ENCODE results near the gene EIF2B4.
A peak's percentile ranks its signal among the peaks of the same experiment; 100 is the strongest.

Gene EIF2B4

GRCh38 chr2:27380626-27381545, 10.7 kb upstream of the EIF2B4 start, which contains the start of gene ZNF513:
TSS of gene ZNF513 (minus strand) at chr2:27380734. CDS start at chr2:27380526, 208 bp downstream.
- peak; percentile 84 to 85 for DNase-seq

GRCh38 chr2:27379836-27380625, 9.9 kb upstream of the EIF2B4 start:
- TF ChIP-seq GATA1 (IDR thresholded peaks at IDR 0.05; ENCODE audit: low read depth, low read length): no peak
- TF ChIP-seq POLR2A (IDR thresholded peaks at IDR 0.05; ENCODE audit: low read length): no peak
- DNase-seq: peak; percentile 59 to 83

More at GRCh38 chr2:27380626-27381545, 10.7 kb upstream of the EIF2B4 start, which contains the start of gene ZNF513:
- TF ChIP-seq POLR2A (IDR thresholded peaks at IDR 0.05; ENCODE audit: low read length): peak; percentile 69
- TF ChIP-seq GATA1 (IDR thresholded peaks at IDR 0.05; ENCODE audit: low read depth, low read length): no peak

- TF ChIP-seq POLR2A (IDR thresholded peaks at IDR 0.05; ENCODE audit: low read length) (no peak), GATA1 (IDR thresholded peaks at IDR 0.05; ENCODE audit: low read depth, low read length) (no peak)
These were observed 9.3 kb upstream of the EIF2B4 start for GRCh38 chr2:27379383-27379835.

DNA sequence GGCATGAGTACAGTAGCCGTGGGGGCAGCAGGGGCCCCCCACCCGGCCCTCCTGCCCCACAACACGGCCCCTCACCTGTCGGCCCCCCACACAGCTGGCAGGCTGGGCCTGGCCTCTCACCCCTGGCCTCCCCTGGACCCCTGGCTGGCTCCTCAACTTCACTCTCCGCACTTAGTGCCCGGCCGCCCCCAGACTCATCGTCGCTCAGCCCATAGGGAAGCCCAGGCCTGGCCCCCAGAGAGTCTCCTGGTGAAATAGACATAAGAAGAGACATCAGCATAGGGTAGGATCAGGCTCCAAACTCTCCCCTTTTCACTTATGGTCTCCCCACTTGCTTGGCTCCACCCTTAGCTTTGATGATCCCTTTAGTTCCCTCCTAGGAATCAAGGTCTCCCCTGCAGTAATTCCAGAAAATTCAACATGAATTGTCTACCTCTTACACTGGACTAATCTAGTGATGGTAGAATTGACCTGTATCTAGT, 8.7 kb upstream of the EIF2B4 start:
- DNase-seq: no peak
- TF ChIP-seq POLR2A (IDR thresholded peaks at IDR 0.05; ENCODE audit: low read length) (no peak), GATA1 (IDR thresholded peaks at IDR 0.05; ENCODE audit: low read depth, low read length) (no peak)

More at GRCh38 chr2:27379383-27379835, 9.3 kb upstream of the EIF2B4 start:
- DNase-seq: peak; percentile 46 to 59

GRCh38 chr2:27378096-27378808, 8.1 kb upstream of the EIF2B4 start:
- no peak for DNase-seq
- no peak for TF ChIP-seq GATA1 (IDR thresholded peaks at IDR 0.05; ENCODE audit: low read depth, low read length)
- TF ChIP-seq POLR2A (IDR thresholded peaks at IDR 0.05; ENCODE audit: low read length): peak; percentile 22

DNA sequence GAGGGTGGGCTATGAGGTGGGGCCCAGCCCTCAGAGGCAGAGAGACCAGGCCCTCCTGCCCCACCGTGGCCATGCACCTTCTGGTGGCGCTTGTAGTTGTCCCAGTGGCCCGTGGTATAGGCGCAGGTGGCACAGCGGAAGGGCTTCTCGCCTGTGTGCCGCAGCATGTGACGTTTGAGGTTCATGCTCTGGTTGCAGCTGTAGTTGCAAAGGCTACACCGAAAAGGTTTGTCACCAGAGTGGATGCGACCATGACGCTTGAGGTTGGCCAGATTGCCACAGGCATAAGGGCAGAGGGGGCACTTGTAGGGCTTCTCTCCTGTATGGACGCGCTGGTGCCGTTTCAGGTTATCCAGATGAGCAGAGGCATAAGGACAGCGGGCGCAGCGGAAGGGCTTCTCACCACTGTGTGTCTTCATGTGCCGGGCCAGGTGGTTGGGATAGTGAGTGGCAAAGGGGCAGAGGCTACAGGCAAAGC, 7.5 kb upstream of the EIF2B4 start:
- no peak for DNase-seq
- TF ChIP-seq GATA1 (IDR thresholded peaks at IDR 0.05; ENCODE audit: low read depth, low read length) (no peak), POLR2A (IDR thresholded peaks at IDR 0.05; ENCODE audit: low read length) (peak; percentile 23)

- TF ChIP-seq POLR2A (IDR thresholded peaks at IDR 0.05; ENCODE audit: low read length): no peak
- no peak for TF ChIP-seq GATA1 (IDR thresholded peaks at IDR 0.05; ENCODE audit: low read depth, low read length)
- DNase-seq: no peak
These were observed 6.9 kb upstream of the EIF2B4 start for GRCh38 chr2:27376866-27377617.

DNA sequence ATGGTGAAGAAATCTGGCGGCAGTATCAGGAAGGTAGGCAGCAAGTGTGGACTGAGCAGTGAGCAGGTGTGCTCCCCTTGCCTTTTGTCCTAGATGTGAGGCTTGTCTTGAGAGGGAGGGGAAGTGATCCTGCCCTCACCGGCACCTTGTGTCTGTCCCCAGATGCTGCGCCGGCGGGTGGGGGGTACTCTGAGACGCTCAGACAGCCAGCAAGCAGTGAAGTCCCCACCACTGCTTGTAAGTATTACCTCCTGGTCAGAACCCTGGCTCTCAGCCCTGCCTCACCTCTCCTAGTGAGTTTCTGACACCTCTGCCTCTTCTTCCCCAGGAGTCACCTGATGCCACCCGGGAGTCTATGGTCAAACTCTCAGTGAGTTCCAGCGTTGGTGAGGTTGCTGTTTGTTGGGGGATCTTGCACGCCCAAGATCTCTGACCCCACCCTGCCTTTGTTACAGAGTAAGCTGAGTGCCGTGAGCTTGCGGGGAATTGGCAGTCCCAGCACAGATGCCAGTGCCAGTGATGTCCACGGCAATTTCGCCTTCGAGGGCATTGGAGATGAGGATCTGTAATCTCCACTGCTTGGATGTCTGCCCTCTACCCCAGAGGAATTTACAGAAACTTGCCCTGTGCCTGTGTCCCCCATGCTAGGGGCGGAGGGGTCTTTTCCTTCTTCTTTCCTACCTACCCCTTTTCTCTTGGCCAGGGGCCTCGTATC, 6.2 kb upstream of the EIF2B4 start:
- no peak for DNase-seq
- TF ChIP-seq GATA1 (IDR thresholded peaks at IDR 0.05; ENCODE audit: low read depth, low read length) (no peak), POLR2A (IDR thresholded peaks at IDR 0.05; ENCODE audit: low read length) (peak; percentile 7)

DNA sequence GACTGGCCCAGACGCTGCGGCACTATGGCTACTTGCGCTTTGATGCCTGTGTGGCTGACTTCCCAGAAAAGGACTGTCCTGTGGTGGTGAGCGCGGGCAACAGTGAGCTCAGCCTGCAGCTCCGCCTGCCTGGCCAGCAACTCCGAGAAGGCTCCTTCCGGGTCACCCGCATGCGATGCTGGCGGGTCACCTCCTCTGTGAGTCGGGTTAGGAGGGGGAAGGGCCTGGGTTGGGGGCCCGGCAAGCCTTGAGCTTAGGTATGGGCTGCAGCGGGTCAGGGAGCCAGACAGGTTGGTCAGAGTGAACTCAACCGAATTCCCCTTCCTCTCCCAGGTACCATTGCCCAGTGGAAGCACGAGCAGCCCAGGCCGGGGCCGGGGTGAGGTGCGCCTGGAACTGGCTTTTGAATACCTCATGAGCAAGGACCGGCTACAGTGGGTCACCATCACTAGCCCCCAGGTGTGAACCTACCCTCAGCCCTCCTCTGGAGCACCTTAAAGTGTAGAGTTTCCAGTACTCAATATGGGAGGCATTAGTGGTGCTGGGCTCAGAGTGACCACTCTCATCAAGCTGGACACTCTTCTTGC, 5.5 kb upstream of the EIF2B4 start:
- TF ChIP-seq POLR2A (IDR thresholded peaks at IDR 0.05; ENCODE audit: low read length) (no peak), GATA1 (IDR thresholded peaks at IDR 0.05; ENCODE audit: low read depth, low read length) (no peak)
- DNase-seq: no peak

- TF ChIP-seq GATA1 (IDR thresholded peaks at IDR 0.05; ENCODE audit: low read depth, low read length) (no peak), POLR2A (IDR thresholded peaks at IDR 0.05; ENCODE audit: low read length) (no peak)
- DNase-seq: no peak
These were observed 3.4 kb upstream of the EIF2B4 start for GRCh38 chr2:27373567-27373966.

GRCh38 chr2:27372937-27373336, 2.8 kb upstream of the EIF2B4 start:
- no peak for DNase-seq
- TF ChIP-seq GATA1 (IDR thresholded peaks at IDR 0.05; ENCODE audit: low read depth, low read length): no peak
- no peak for TF ChIP-seq POLR2A (IDR thresholded peaks at IDR 0.05; ENCODE audit: low read length)

Data from erythroblast (primary cell).